HG02763 (cell line): Measurements from ENCODE around the gene MTCL3.

ENCODE experiments used
- ATAC-seq: cut with Tn5 transposase; IDR thresholded peaks from one replicate; pipeline ENCODE4 v1.9.1; 2021; ENCODE audit warnings: mild to moderate bottlenecking, moderate library complexity; ENCODE audit not compliant: unreplicated experiment

MTCL3 gene

DNA sequence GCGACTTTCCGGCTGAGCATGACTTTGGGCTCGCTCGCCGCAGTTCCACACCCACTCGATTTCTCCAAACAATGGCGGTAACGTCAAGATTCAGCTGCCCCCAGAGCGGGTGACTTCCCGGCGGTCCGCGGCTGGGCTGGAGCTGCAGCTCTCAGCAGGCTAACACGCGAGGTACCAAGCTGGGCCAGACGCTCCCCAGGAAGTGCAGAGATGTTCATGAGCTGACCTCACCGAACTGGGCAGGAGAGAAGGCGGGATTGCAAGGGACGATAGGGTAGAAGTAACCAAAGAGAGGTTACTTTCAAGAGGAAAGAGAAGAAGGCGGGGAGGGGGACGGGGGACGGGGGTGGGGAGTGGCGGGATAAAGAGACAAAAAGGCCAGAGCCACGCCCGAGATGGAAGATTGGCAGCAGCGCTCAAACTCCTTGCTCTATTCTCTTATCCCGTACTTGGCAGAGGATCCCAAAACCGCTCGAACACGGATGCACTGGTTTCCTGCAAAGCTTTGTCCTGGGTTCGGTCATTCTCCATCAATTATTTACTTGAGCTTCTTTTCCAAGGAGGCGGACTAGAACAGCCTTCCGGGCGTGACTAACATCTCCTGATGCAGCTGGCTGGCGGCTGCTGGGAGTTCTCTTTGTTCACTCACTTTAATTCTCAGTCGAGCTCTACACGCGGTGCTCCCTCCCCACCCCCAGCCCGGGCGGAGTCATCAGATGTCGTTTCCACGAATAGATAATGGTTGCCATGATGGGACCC lies at the start of gene MTCL3:
Gene MTCL3 (minus strand): TSS at position 626 of the 759 bp plus-strand sequence.
- no peak for ATAC-seq

DNA sequence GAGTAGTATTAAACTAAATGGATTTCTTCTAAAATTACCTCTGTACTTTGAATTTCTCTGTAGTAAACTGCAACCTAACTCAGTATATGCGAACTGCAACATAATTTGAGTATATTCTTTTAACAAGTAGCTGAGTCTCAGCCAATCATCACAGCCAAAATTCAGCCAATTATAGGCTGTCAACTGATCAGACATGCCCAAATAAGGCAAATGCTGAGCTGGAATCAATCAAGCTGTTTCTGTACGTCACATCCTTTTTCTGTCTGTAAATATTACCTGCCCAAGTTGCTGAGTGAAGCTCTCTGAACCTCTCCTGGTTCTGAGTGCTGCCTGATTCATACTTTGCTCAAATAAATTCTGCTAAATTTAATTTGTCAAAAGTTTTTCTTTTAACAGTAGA lies 48.3 kb upstream of the MTCL3 start:
- no peak for ATAC-seq

DNA sequence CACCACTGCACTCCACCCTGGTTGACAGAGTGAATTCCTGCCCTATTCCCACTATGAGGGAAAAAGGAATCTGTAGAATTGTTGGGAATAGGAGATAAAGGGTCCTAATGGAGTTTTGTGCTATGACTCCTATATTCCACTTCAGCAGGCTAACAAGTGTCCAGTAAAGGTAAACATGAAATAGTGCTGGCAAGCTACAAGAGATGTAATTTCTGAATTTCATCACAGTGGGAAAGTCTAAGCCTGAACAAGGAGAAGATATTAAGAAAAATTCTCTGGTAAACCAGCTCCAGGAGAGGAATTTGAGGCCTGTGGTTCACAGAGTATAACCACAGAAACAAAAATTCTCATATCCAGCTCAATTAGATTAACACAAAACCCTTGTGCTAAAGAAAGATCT lies 47.5 kb upstream of the MTCL3 start:
- ATAC-seq: no peak

DNA sequence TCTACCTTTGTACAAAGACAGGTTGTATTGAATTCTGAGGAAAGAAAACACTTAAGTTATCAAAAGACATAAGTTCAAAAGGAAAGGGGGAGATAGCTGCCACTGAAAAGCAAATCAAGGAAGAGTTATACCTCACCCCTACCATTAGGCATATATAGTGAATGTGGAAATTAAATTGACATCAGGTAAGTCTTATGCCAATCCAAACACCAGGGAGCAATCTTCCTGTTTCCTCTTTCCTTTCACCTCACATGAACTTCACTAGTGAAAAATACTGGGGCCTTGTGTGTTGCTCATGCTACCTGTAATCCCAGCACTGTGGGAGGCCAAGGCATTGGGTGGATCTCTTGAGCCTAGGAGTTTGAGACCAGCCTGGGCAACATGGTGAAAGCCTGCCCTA lies 47.0 kb upstream of the MTCL3 start:
- ATAC-seq: no peak

DNA sequence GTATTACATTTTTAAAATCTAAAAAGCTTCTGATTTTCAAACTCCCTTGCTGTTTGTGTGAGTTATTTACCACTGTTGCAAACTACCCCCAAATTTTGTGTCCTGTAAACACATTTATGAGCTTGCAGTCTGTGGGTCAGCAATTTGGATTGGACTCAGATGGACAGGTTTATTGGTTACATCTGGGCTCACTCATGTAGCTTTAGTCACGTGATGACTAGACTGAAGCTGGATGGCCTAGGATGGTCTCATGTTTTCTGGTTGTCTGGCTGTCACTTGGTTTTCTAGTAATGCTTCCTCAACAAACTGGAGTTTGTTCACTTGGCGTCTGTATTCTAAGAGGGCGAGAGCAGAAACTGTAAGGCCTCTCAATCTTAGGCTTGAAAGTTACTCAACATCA lies 45.6 kb upstream of the MTCL3 start:
- ATAC-seq: no peak

DNA sequence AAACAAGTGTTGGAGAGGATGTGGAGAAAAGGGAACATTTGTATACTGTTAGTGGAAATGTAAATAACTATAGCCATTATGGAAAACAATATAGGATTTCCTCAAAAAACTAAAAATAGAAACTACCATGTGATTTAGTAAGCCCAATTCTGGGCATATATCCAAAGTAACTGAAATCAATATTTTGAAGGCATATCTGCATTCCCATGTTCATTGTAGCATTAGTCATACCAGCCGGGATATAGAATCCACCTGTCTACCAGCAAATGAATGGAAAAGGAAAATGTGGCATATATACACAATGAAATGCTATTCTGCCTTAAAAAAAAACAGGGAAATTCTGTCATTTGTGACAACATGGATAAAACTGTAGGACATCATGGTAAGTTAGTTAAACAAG lies 42.5 kb upstream of the MTCL3 start:
- ATAC-seq: no peak

DNA sequence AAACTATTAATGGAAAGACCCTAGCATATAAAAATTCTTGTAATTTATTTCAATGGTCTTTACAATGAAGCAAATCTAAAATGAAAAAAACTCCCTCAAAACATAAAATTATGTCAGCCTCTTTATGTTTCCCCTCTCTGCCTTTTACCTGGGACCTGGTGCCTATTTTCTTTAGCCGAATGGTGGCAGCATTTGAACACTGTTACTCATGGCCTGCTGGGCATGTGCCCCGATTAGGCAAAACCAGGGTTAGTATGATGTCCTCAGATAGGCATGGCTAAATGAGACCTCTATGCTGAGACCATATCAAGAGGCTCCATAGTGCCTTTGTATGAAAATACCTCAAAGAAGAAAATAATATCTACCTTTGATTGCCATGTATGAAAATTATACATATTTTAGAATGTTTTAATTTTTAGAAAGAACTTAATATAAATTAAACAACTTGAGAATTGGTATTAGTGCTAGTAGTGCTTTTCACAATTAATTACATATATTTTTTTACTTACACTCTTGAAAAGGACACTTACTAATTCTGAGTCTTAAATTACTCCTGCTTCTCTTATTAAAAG lies 35.4 kb upstream of the MTCL3 start:
- ATAC-seq: no peak

DNA sequence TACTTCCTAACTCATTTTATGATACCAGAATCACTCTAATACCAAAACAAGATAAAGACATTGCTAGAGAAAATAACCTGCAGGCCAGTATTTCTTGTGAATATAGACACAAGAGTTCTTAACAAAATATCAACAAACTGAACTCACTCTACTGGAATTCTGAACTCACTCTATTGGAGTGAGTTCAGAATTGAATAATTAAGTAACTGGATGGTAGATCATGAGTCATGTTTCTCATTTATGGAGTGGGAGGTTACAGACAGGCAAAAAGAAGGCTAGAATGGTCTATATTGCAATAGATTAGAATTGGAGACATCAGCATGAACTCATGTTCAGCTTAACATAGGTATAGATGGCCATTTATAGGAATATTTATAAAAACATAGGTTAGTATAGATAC lies 31.3 kb upstream of the MTCL3 start:
- no peak for ATAC-seq

DNA sequence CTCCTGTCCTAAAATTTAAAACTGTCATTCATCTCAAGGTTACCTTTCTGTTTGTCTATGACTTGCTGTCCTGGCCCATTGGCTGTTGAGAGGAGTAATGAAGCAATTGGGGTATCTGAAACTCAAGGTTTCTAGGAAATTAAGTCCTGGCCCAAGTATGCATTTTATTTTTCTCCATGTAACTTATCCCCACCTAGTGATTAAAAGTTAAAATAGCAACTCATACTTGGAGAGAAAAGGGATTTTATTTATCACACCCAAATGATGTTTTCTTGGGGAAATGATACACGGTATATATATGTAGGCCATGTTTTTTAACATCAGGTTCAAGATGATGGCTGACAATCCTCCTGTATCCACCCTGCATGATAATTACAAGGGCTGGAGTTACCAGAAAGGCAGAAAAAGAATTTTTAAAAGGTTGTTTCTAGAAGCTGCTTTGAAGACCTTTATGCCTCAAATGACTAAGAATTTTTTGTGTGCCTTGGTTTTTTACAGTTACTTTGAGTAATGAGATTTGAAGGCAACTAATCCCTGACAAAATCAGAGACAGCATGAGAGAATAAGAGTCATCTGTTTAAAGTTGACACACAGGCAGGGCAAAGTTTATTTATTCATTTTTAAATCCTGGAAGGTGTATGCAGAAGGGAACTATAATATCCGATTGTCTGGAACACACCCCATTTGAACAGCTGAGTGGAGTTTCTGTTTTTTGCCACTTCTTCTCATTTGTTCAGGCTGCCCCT lies 28.9 kb upstream of the MTCL3 start:
- no peak for ATAC-seq

DNA sequence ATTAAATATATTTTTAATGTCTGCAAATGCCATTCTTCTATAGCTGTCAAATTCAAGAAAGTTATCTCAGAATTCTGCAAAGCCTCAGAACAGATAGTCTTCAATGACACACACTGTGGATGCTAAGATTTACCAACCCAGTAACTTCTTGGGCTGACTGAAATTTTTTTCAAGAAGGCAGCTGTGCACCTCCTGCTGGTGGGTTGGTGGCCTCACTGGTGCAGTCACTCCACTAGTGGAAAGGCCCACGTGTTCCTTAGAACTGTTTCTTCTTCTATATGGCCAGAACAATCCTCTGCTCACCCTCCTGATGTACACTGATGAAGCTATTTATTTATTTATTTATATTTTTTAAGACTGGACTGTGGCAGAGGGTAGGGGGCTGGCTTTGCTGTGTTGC lies 28.1 kb upstream of the MTCL3 start:
- no peak for ATAC-seq

DNA sequence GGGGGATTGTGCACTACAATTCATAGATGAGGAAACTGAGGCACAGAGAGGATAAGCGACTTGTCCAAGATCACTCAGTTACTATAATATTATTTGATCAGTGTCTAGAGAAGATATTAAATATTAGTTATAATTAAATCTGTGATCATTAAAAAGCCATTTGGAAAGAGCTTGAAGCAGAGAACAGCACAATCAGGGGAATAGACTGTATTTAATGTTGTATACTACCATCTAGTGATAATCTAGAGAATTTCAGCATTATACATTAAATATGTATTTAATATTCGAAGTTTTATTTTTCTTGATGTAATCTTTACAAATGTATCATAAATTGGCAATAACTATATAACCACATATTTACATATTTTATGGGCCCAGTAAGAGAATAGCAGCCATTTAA lies 20.1 kb upstream of the MTCL3 start:
- no peak for ATAC-seq

DNA sequence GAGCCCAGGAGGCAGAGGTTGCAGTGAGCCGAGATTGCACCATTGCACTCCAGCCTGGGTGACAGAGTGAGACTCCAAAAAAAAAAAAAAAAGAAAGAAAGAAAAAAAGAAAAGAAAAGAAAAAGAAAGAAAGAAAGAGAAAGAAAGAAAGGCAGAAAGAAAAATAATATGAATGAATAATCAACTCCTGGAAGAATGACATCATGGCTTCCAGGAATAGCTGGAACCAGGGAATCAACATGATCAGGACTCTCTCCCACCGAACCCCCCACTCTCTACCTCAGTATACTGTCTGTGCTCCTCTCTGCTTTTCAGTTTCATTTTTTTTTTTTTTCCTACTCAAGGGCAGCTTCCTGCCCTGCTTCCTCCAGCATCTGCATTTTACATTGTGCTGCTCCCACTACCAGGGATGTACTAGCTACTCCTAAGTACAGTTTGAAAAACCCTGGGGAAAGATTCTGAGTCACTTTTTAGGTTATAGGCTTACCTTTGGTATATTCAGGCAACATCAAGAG lies 19.7 kb upstream of the MTCL3 start:
- no peak for ATAC-seq

DNA sequence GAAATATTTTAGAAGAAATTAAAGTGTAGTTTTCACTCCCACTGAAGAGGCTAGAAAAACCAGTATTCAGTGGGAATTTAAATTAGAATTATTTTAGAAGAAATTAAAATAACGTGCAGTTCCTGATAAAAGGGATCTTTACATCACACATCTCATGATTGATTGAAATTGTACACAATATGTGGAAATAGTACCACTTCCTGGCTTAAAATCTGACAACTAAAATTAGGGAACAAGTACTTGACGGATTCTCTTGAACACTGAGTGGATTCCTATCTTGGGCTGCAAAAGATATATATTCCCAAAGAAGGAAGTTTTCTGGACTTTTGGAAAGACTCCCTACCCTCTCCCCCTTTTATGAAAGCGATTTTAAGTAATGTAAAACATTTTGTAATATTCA lies 14.6 kb upstream of the MTCL3 start:
- ATAC-seq: no peak

DNA sequence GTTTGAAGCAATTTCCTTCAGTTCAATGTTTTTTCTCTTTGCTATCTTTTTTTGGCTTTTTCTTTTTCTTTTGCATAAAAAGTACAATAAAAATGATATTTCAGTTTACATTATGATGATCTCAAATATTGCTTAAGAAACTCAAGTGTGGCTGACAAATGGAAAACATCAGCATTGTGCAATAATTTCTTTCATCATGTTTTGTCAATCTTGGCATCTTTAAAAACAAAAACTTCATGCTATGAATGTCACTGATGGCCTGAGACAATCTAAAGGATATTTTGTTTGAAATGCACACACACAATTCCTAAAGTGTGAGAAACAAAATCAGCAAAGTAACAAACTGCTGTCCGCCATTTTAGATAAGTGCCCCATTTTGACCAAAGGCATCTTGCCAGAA lies 13.9 kb upstream of the MTCL3 start:
- ATAC-seq: no peak

DNA sequence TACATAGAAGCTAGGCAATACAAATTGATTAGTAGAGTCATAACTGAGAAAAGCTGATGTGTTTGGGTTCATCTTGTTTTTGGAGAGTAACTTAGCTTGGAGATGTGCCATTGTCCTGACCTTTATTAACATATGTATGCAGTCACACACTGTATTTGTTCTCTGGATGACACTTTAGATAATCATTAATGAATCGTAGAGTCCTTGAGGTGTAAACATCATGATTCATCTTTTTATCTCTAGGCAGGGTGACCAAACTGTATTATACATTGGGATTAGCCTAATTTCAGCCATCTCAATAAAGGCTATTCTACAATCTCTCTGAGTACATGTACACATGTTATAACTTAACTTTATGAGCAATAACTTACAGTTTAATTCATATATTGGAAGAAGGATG lies 3.6 kb upstream of the MTCL3 start:
- ATAC-seq: no peak

DNA sequence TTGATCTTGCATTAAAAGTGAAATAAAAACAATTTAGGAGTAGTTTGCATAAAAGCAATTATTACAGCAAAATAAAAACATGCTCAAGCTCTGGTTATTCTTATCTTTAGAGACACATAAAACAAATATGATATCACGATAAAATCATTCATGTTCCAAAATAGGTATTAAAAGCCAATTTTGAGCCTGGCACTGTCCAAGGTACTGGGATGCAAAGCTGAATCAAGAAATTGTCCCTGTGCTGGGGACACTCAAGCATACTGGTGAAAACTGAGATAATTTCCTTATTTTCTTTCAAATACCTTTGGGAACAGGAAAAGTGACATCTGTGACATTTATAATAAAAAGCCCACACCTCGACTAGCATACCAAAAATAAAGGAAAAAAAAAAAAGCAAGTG lies 931 bp upstream of the MTCL3 start:
- no peak for ATAC-seq

DNA sequence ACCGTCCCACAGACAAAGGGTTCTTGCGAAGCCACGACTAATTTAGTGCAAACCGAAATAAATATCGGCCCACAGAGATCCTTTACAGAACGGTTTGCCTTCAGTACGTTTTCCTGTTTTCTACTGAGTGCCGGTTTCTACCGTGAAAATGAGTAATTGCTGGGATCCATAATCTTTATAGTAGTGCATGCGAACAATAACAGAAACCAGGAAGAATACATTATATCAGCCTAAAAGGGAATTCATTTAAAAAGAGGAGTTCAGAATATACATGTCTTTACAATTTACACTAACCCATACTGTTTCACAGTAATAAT lies 292 bp upstream of the MTCL3 start:
- no peak for ATAC-seq

DNA sequence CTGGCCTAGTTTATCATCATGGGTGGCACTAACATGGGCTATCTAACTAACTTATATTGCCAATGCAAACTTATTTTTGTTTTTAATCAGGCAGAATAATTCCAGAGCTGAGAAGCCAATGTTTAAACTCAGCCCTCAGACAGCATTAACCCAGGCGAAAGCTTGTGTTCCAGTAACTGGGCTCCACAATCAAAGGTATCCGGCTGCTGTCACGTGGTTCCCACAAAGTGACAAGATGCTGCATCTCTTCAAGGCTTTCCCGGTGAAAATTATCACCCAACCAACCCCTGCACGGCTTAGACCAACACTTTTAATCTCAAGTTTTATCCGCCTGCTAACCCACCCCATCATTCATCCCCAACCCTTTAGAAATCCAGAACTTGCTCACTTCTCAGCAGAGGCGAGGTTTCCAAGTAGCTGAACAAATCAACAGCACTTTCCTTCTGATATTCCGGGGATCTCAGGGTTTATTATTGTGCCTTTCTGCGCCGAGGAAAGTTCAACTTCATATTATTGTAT lies 885 bp downstream of the MTCL3 start:
- no peak for ATAC-seq

DNA sequence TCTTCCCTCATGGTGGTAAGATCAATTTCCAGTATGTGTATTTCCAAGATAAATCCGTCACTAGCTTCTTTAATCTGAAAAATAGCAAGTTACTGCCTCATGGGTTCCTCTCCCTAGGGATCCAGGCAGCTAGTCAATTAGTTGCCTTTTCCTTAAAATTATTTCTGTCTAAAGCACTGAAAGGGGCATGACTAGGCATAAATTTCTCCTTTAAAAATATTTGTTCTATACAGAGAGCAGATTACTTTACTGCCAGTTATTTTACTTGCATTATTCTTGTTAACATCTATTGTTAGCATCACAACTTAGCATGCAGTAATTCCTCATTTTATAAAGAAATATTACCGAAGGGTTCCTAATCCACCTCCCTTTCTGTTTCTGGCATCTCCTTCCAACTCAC lies 1.4 kb downstream of the MTCL3 start:
- no peak for ATAC-seq

DNA sequence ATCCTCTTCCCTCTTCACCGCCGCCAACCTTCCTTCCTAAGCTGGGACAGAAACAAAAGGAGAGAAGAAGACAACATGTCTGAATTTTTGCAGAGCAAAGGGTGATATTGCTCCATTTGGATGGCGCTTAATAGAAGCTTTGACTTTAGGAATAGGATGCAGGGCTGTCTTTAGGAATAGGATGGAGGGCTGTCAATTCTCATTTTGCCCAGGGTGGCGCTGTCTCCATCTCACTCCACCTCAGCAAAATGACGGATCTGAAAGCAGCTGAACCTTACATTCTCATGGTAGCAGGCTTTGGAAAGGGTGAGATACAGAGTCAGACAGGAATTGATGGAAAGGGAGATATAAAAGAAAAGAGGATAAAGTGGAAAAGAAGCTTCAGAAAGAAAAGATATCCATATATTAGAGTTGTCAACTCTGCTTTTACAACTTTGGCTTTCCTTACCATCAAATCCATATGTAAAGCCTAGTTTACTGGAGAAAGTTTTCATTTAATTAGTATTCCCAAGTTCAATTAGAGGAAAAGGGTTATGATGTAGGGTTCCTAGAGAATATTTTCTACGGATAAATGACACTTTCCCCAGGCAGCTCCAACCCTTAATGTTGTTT lies 2.4 kb downstream of the MTCL3 start:
- peak; percentile 52 for ATAC-seq

DNA sequence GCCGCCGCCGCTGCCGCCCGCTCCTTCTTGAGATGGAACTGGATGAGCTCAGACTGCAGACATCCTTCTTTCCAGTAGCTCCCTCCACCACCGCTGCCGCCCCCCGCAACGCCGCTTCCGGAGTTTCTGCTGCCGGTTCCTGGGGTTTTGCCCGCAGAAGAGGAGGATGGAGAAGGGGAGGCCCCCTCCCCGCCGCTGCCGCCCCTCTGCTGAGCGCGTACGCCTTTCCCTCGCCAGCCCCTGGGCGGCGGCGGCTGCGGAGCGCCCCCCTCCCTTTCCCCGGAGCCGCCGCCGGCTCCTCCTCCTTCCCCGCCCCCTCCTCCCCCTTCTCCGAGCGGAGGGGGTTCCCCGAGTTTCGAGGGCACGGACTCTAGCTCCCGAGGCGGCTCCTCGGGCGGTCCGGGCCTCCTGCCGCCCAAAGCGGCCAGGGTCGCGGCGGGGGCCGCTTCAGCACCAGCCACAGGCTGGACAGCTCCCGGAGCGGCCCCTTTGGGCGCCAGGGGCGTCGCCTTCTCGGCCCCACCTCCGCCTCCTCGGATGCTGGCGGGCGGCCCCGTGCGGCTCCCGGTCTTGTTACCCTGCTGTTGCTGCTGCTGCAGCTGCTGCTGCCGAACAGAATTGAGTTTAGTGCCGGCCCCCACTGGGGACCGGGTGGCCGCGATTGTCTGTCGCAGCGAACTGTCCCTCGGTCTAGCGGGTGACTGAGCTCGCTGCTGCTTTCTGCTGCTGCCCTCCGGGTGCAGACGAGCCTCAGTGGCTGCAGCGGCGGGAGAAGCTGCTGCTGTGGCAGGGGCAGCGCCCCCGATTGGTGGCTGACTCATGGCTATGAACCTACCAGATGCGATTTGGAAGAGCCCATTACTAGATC lies 3.1 kb downstream of the MTCL3 start:
- peak; percentile 66 for ATAC-seq
